ENCODE data around the gene CFAP100.

The CFAP100 gene

GRCh38 chr3:126349071-126349470, 45.6 kb upstream of the CFAP100 start:
- Histone ChIP-seq H3K9ac (ENCODE audit: insufficient read length, low read depth) (no peak overlapping the region), H3K36me3 (ENCODE audit: insufficient read depth, insufficient read length, low read length) (peaks cover 2% of the 10 kb centered on the region), H3K4me1 (ENCODE audit: insufficient read depth, insufficient read length) (peaks cover 14% of the 10 kb centered on the region), H3K4me3 (ENCODE audit: insufficient read length, low read depth) (no peak overlapping the region), H3K27me3 (ENCODE audit: insufficient read depth, insufficient read length) (no peaks in the 10 kb centered on the region), H3K9me3 (ENCODE audit: insufficient read depth, low read length) (no peaks in the 10 kb centered on the region)
- no peak for DNase-seq (ENCODE audit: low read depth, low spot score)
- TF ChIP-seq SUZ12 (IDR thresholded peaks at IDR 0.05; ENCODE audit: extremely low read depth, insufficient read depth, insufficient read length) (no peak), ZNF274 (IDR thresholded peaks at IDR 0.05; ENCODE audit: low read depth, low read length) (no peak), YY1 (IDR thresholded peaks at IDR 0.05; ENCODE audit: insufficient read depth, insufficient read length) (no peak)

- H3K9me3 ChIP-seq (ENCODE audit: insufficient read depth, low read length) = no peaks in the 10 kb centered on the region
- H3K27me3 ChIP-seq (ENCODE audit: insufficient read depth, insufficient read length) = no peaks in the 10 kb centered on the region
- TF ChIP-seq YY1 (IDR thresholded peaks at IDR 0.05; ENCODE audit: insufficient read depth, insufficient read length) = no peak
- TF ChIP-seq ZNF274 (IDR thresholded peaks at IDR 0.05; ENCODE audit: low read depth, low read length) = no peak
- TF ChIP-seq SUZ12 (IDR thresholded peaks at IDR 0.05; ENCODE audit: extremely low read depth, insufficient read depth, insufficient read length) = no peak
- H3K36me3 ChIP-seq (ENCODE audit: insufficient read depth, insufficient read length, low read length) = peaks cover 2% of the 10 kb centered on the region
- peaks cover 16% of the 10 kb centered on the region for H3K4me1 ChIP-seq (ENCODE audit: insufficient read depth, insufficient read length)
- DNase-seq (ENCODE audit: low read depth, low spot score) = no peak
- H3K9ac ChIP-seq (ENCODE audit: insufficient read length, low read depth) = no peak overlapping the region
- no peak overlapping the region for H3K4me3 ChIP-seq (ENCODE audit: insufficient read length, low read depth)
These were observed 44.9 kb upstream of the CFAP100 start for GRCh38 chr3:126349611-126350501.

GRCh38 chr3:126350502-126351085, 44.1 kb upstream of the CFAP100 start:
- TF ChIP-seq YY1 (IDR thresholded peaks at IDR 0.05; ENCODE audit: insufficient read depth, insufficient read length) (no peak), ZNF274 (IDR thresholded peaks at IDR 0.05; ENCODE audit: low read depth, low read length) (no peak), SUZ12 (IDR thresholded peaks at IDR 0.05; ENCODE audit: extremely low read depth, insufficient read depth, insufficient read length) (no peak)
- peaks cover 2% of the 10 kb centered on the region for H3K36me3 ChIP-seq (ENCODE audit: insufficient read depth, insufficient read length, low read length)
- H3K9me3 ChIP-seq (ENCODE audit: insufficient read depth, low read length) = no peaks in the 10 kb centered on the region
- H3K9ac ChIP-seq (ENCODE audit: insufficient read length, low read depth) = no peak overlapping the region
- no peaks in the 10 kb centered on the region for H3K27me3 ChIP-seq (ENCODE audit: insufficient read depth, insufficient read length)
- H3K4me1 ChIP-seq (ENCODE audit: insufficient read depth, insufficient read length) = peaks cover 18% of the 10 kb centered on the region
- H3K4me3 ChIP-seq (ENCODE audit: insufficient read length, low read depth) = no peak overlapping the region
- no peak for DNase-seq (ENCODE audit: low read depth, low spot score)

- H3K9ac ChIP-seq (ENCODE audit: insufficient read length, low read depth) = no peak overlapping the region
- DNase-seq (ENCODE audit: low read depth, low spot score) = no peak
- H3K4me1 ChIP-seq (ENCODE audit: insufficient read depth, insufficient read length) = peaks cover 18% of the 10 kb centered on the region
- H3K36me3 ChIP-seq (ENCODE audit: insufficient read depth, insufficient read length, low read length) = peaks cover 2% of the 10 kb centered on the region
- no peaks in the 10 kb centered on the region for H3K27me3 ChIP-seq (ENCODE audit: insufficient read depth, insufficient read length)
- TF ChIP-seq SUZ12 (IDR thresholded peaks at IDR 0.05; ENCODE audit: extremely low read depth, insufficient read depth, insufficient read length) (no peak), YY1 (IDR thresholded peaks at IDR 0.05; ENCODE audit: insufficient read depth, insufficient read length) (no peak), ZNF274 (IDR thresholded peaks at IDR 0.05; ENCODE audit: low read depth, low read length) (no peak)
- H3K4me3 ChIP-seq (ENCODE audit: insufficient read length, low read depth) = no peak overlapping the region
- H3K9me3 ChIP-seq (ENCODE audit: insufficient read depth, low read length) = no peaks in the 10 kb centered on the region
These were observed 43.5 kb upstream of the CFAP100 start for GRCh38 chr3:126351086-126351770.

GRCh38 chr3:126351771-126352475, 42.8 kb upstream of the CFAP100 start:
- peaks cover 18% of the 10 kb centered on the region for H3K4me1 ChIP-seq (ENCODE audit: insufficient read depth, insufficient read length)
- no peaks in the 10 kb centered on the region for H3K9me3 ChIP-seq (ENCODE audit: insufficient read depth, low read length)
- peaks cover 2% of the 10 kb centered on the region for H3K36me3 ChIP-seq (ENCODE audit: insufficient read depth, insufficient read length, low read length)
- no peak for TF ChIP-seq YY1 (IDR thresholded peaks at IDR 0.05; ENCODE audit: insufficient read depth, insufficient read length)
- TF ChIP-seq ZNF274 (IDR thresholded peaks at IDR 0.05; ENCODE audit: low read depth, low read length) = no peak
- no peak for TF ChIP-seq SUZ12 (IDR thresholded peaks at IDR 0.05; ENCODE audit: extremely low read depth, insufficient read depth, insufficient read length)
- no peak overlapping the region for H3K4me3 ChIP-seq (ENCODE audit: insufficient read length, low read depth)
- no peaks in the 10 kb centered on the region for H3K27me3 ChIP-seq (ENCODE audit: insufficient read depth, insufficient read length)
- DNase-seq (ENCODE audit: low read depth, low spot score) = no peak
- H3K9ac ChIP-seq (ENCODE audit: insufficient read length, low read depth) = no peak overlapping the region

- Histone ChIP-seq H3K9me3 (ENCODE audit: insufficient read depth, low read length) (no peaks in the 10 kb centered on the region), H3K4me1 (ENCODE audit: insufficient read depth, insufficient read length) (peaks cover 16% of the 10 kb centered on the region), H3K9ac (ENCODE audit: insufficient read length, low read depth) (no peak overlapping the region), H3K36me3 (ENCODE audit: insufficient read depth, insufficient read length, low read length) (peaks cover 2% of the 10 kb centered on the region), H3K4me3 (ENCODE audit: insufficient read length, low read depth) (no peak overlapping the region), H3K27me3 (ENCODE audit: insufficient read depth, insufficient read length) (no peaks in the 10 kb centered on the region)
- DNase-seq (ENCODE audit: low read depth, low spot score) = no peak
- no peak for TF ChIP-seq ZNF274 (IDR thresholded peaks at IDR 0.05; ENCODE audit: low read depth, low read length)
- TF ChIP-seq SUZ12 (IDR thresholded peaks at IDR 0.05; ENCODE audit: extremely low read depth, insufficient read depth, insufficient read length) = no peak
- no peak for TF ChIP-seq YY1 (IDR thresholded peaks at IDR 0.05; ENCODE audit: insufficient read depth, insufficient read length)
These were observed 41.9 kb upstream of the CFAP100 start for GRCh38 chr3:126352476-126353454.
